Subcutaneous abdominal adipose tissue (tissue), 5 donors: ENCODE measurements around the gene RAB4B.
"Not testable (repeated sequence)": the region's sequence is repeated elsewhere in the genome, so short reads cannot be mapped to it uniquely, and the experiment has no call there.

ENCODE experiments used
- H3K27ac ChIP-seq: one replicate; pipeline ENCODE4 v1.7.0; 2013; ENCODE audit warnings: low read depth, mild to moderate bottlenecking, inconsistent platforms, low read length, moderate library complexity
- H3K27me3 ChIP-seq, 5 donors: one replicate each; pipeline ENCODE4 v1.7.0; 2013; ENCODE audit warnings: low read length in 5 of 5, inconsistent platforms in 1 of 5; ENCODE audit not compliant: control insufficient read depth in 5 of 5, insufficient read depth in 4 of 5
- H3K36me3 ChIP-seq, 5 donors: one replicate each; pipeline ENCODE4 v1.7.0; 2013; ENCODE audit warnings: low read length in 5 of 5; ENCODE audit not compliant: control insufficient read depth in 5 of 5, insufficient read depth in 5 of 5
- H3K4me1 ChIP-seq, 5 donors: one replicate each; pipeline ENCODE4 v1.7.0; 2013; ENCODE audit warnings: low read length in 5 of 5, mild to moderate bottlenecking in 3 of 5, moderate library complexity in 1 of 5; ENCODE audit not compliant: control insufficient read depth in 5 of 5, insufficient read depth in 5 of 5
- H3K4me3 ChIP-seq, 5 donors: one replicate each; pipeline ENCODE4 v1.7.0; 2013; ENCODE audit warnings: low read length in 5 of 5, low read depth in 1 of 5
- H3K9ac ChIP-seq, 5 donors: one replicate each; pipeline ENCODE4 v1.7.0; 2013; ENCODE audit warnings: low read length in 5 of 5, mild to moderate bottlenecking in 4 of 5, moderate library complexity in 3 of 5
- H3K9me3 ChIP-seq, 5 donors: one replicate each; pipeline ENCODE4 v1.7.0; 2013; ENCODE audit warnings: low read length in 5 of 5; ENCODE audit not compliant: control insufficient read depth in 5 of 5
- donor health status: healthy.
- donor health status: healthy.
- donor health status: healthy.
- donor health status: healthy.
- donor health status: healthy.

The RAB4B gene

DNA sequence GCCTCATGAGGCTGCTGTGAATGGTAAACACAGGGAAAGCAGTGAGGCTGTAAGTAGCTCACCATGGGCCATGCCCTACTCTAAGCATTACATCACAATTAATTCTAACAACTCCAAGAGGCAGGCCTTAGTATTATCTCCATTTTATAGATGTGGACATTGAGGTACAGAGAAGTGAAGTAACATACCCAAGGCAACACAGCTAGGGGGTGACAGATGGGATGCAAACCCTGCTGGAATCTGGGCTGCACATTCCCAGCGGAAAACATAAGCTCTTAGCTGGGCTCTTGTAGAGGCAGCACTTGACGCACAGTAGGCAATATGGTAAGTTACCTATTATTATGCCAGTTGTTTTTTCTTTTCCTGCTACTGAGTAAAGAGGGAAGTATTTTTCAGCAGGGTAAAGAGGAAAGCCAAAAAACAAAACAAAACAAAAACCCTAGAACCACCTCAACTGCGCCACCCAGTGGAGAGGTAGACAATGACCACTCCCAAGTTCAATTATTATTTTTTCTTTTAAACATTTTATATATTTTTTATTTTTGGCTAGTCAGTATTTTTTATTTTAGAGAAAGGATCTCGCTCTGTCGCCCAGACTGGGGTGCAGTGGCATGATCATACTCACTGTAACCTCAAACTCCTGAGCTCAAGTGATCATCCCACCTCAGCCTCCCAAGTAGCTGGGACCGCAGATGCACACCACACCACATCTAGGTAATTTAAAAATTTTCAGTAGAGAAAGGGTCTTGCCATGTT is 41.6 kb downstream of the RAB4B start:
- H3K4me3 ChIP-seq, H3K27ac ChIP-seq, H3K9ac ChIP-seq, H3K36me3 ChIP-seq, H3K9me3 ChIP-seq, H3K27me3 ChIP-seq: not testable (repeated sequence)
- peaks cover 8 to 45% (median 43%) of the 10 kb centered on the region in 5 donors for H3K4me1 ChIP-seq

DNA sequence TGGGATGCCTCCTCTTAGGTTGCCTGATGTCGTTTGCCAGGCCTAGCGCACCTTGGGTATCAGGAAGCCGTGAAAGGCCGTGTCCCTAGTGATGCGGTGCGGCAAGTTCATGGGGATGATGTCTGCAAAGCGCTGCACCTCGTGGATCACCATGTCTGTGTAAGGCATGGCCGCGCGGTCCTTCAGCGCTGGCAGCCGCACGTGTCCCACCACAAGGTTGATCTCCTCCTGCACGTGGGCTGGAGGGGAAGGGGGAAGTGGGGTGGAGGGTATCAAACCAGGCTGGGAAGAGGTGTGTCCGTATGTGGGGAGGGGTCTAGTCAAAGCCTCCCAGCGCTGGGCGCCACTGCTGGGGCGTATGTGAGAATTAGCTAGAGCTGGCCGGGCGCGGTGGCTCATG is 44.1 kb downstream of the RAB4B start:
- H3K27me3 ChIP-seq = no peaks in the 10 kb centered on the region
- H3K9me3 ChIP-seq = peaks cover 0 to 3% (median 0%) of the 10 kb centered on the region in 5 donors
- peak overlapping the region; percentile 73 for H3K27ac ChIP-seq
- H3K9ac ChIP-seq = no peak overlapping the region
- H3K4me1 ChIP-seq = peaks cover 8 to 53% (median 52%) of the 10 kb centered on the region in 5 donors
- H3K36me3 ChIP-seq = peaks cover 0 to 7% (median 6%) of the 10 kb centered on the region in 5 donors
- H3K4me3 ChIP-seq = no peak overlapping the region

DNA sequence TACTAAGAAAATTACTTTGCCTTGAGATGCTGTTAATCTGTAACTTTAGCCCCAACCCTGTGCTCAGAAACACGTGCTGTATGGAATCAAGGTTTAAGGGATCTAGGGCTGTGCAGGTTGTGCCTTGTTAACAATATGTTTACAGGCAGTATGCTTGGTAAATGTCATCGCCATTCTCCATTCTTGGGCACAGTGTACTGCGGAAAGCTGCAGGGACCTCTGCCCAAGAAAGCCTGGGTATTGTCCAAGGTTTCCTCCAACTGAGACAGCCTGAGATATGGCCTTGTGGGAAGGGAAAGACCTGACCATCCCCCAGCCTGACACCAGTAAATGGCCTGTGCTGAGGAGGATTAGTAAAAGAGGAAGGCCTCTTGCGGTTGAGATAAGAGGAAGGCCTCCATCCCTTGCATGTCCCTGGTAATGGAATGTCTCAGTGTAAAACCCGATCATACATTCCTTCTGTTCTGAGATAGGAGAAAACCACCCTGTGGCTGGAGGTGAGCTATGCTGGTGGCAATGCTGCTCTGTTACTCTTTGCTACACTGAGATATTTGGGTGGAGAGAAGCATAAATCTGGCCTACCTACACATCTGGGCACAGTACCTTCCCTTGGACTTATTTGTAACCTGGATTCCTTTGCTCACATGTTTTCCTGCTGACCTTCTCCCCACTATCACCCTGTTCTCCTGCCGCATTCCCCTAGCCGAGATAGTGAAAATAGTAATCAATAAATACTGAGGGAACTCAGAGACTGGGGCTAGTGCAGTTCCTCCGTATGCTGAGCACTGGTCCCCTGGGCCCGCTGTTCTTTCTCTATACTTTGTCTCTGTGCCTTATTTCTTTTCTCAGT is 44.9 kb downstream of the RAB4B start:
- H3K4me3 ChIP-seq, H3K9me3 ChIP-seq, H3K27me3 ChIP-seq, H3K9ac ChIP-seq: not testable (repeated sequence)
- Histone ChIP-seq H3K36me3 (peaks cover 0 to 11% (median 10%) of the 10 kb centered on the region in 5 donors), H3K27ac (peak overlapping the region; percentile 73), H3K4me1 (peaks cover 8 to 53% (median 51%) of the 10 kb centered on the region in 5 donors)

DNA sequence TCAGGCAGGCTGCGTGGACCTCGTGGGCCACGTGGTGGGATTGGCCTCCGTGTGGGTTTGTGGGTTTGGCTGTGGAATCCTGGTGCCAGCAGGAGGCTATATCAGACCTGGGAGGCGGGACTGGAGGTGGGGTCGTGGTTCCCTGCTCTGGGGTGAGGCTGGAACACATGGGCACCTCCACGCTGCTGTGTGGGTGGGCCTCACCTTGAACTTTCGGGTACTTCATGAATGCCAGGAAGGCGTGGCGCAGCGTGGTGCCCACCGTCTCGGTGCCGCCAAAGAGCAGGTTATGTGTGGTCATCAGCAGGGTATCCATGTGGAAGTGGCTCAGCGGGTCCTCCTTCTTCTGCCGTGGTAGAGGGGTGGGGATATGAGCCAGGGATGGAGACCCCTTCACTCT is 46.9 kb downstream of the RAB4B start:
- H3K9me3 ChIP-seq, H3K27me3 ChIP-seq, H3K9ac ChIP-seq, H3K4me3 ChIP-seq: not testable (repeated sequence)
- peaks cover 5 to 35% (median 33%) of the 10 kb centered on the region in 5 donors for H3K4me1 ChIP-seq
- peaks cover 0 to 13% (median 10%) of the 10 kb centered on the region in 5 donors for H3K36me3 ChIP-seq
- H3K27ac ChIP-seq = peak overlapping the region; percentile 23

DNA sequence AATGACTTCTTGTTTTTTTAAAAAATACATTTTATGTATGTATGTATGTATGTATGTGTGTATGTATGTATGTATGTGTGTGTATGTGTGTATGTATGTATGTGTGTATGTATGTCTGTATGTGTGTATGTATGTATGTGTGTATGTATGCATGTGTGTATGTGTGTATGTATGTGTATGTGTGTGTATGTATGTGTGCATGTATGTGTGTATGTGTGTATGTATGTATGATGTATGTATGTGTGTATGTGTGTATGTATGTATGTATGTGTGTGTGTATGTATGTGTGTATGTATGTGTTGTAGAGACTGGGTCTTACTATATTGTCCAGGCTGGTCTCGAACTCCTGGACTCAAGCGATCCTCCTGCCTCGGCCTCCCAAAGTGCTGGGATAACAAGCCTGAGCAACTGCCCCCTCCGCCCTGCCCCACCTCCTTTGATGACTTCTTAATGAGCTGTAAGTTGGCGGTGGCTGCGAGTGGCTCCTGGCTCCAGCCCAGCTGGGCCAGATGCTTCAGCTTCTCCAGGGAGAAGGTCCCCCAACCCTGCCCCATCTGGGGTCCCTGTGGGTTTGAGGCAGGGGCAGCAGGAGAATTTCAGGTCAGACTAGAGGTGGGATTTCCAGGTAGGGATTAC is 47.5 kb downstream of the RAB4B start:
- H3K27me3 ChIP-seq, H3K27ac ChIP-seq, H3K9ac ChIP-seq, H3K4me3 ChIP-seq, H3K9me3 ChIP-seq: not testable (repeated sequence)
- peaks cover 5 to 39% (median 33%) of the 10 kb centered on the region in 5 donors for H3K4me1 ChIP-seq
- H3K36me3 ChIP-seq = peaks cover 0 to 13% (median 10%) of the 10 kb centered on the region in 5 donors

DNA sequence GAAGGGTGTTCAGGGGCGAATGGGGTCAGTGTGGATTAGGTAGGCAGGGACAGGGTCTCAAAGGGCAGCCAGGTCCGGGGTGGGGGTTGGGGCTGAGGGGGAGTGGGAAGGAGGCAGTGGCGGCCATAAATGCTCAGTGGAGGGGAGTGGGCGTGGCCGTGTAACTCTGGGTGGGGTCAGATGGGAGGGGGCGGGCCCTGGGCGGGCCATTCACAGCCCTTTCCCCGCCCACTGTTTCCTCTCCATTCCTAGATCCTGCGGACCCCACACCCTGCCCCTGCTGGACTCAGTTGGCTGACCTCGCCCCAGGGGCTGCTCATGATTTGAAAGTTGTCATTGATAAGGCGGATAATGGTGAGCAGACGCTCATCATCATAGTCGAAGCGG is 48.3 kb downstream of the RAB4B start:
- H3K27ac ChIP-seq, H3K9me3 ChIP-seq, H3K9ac ChIP-seq, H3K4me3 ChIP-seq, H3K27me3 ChIP-seq: not testable (repeated sequence)
- Histone ChIP-seq H3K4me1 (peaks cover 5 to 46% (median 36%) of the 10 kb centered on the region in 5 donors), H3K36me3 (peaks cover 0 to 13% (median 10%) of the 10 kb centered on the region in 5 donors)

DNA sequence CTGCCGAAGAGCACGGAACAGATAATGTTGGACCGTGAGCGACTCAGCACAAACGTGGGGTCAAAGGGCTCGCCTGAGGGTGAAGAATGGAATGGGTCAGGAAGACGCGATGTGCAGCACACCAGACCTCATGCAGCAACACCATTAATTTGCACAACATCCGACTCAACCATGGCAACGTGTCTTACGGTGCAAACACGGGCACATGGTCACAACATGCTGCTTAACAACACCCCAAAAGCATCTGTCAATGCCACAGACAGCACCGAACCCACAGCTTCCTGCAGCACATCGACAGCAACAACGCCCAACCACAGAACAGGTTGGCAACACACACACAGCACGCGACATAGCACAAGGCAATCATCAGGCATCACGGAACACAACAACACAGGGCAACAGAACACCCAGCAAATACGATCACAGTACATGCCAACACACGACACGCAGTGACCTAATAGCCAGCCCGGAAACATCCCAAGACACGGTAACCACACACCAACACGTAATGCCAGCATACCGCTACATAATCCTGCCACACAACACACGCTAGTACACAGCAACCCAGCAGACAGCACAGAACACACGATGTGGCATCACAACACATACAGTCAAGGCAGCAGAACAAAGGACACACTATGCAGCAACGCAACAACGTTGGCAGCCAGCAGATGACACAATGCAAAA is 48.8 kb downstream of the RAB4B start:
- Histone ChIP-seq H3K4me3 (peak overlapping the region in 1 of 5 donors; percentile 15), H3K36me3 (peaks cover 0 to 13% (median 10%) of the 10 kb centered on the region in 5 donors), H3K4me1 (peaks cover 5 to 51% (median 41%) of the 10 kb centered on the region in 5 donors)
- H3K27ac ChIP-seq, H3K27me3 ChIP-seq, H3K9ac ChIP-seq, H3K9me3 ChIP-seq: not testable (repeated sequence)

DNA sequence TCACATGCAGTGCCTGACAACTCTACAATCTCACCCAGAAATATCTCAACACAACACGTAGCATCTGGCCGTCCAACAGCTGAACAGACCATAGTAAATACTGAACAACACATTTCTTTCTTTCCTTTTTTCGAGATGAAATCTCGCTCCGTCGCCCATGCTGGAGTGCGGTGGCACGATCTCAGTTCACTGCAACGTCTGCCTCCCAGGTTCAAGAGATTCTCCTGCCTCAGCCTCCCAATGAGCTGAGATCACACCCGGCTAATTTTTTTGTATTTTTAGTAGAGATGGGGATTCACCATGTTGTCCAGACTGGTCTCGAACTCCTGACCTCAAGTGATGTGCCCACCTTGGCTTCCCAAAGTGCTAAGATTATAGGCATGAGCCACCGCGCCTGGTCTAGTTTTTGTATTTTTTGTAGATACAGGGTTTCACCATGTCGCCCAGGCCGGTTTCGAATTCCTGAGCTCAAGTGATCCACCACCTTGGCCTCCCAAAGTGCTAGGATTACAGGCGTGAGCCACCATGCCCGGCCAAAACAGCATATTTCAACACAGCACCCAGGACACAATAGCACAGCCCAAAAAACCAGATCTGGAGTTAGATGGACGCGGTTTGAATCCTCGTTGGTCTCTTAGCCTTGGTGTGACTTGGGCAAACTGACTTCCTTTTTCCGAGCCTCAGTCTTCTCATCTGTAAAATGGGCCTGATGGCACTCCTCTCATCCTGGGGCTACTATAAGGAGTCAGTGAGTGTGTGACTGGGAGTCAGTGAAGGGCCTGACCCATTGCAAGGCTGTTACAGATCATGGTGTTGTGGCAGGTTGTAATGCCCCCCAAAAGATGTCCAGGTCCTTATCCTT is 49.6 kb downstream of the RAB4B start:
- peak overlapping the region in 1 of 5 donors; percentile 15 for H3K4me3 ChIP-seq
- H3K9me3 ChIP-seq = peaks cover 0 to 4% (median 0%) of the 10 kb centered on the region in 5 donors
- H3K4me1 ChIP-seq = peaks cover 3 to 49% (median 43%) of the 10 kb centered on the region in 5 donors
- peaks cover 0 to 13% (median 10%) of the 10 kb centered on the region in 5 donors for H3K36me3 ChIP-seq
- no peak overlapping the region for H3K9ac ChIP-seq
- H3K27ac ChIP-seq = no peak overlapping the region
- no peaks in the 10 kb centered on the region for H3K27me3 ChIP-seq

DNA sequence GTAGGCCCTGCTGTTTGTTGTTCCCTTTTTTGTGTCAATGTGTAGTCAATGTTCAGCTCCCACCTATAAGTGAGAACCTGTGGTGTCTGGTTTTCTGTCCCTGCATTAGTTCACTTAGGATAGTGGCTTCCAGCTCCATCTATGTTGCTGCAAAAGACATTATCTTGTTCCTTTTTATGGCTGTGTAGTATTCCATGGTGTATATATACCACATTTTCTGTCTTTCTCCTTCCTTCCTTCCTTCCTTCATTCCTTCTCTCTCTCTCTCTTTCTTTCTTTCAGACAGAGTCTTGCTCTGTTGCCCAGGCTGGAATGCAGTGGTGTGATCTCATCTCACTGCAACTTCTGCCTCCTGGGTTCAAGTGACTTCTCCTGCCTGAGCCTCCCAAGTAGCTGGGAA is 51.2 kb downstream of the RAB4B start:
- H3K27me3 ChIP-seq = no peaks in the 10 kb centered on the region
- H3K36me3 ChIP-seq = peaks cover 0 to 13% (median 10%) of the 10 kb centered on the region in 5 donors
- no peak overlapping the region for H3K9ac ChIP-seq
- peaks cover 0 to 44% (median 31%) of the 10 kb centered on the region in 5 donors for H3K4me1 ChIP-seq
- H3K4me3 ChIP-seq = no peak overlapping the region
- H3K9me3 ChIP-seq = peaks cover 0 to 4% (median 0%) of the 10 kb centered on the region in 5 donors
- no peak overlapping the region for H3K27ac ChIP-seq
